ENCODE data around the gene CDK3.
"Not testable (repeated sequence)": the region's sequence is repeated elsewhere in the genome, so short reads cannot be mapped to it uniquely, and the experiment has no call there.

CDK3 gene

GRCh38 chr17:76000755-76001521 lies at the start of gene CDK3:
Gene CDK3 (plus strand): TSS chr17:76000855. CDS start chr17:76001426, 571 bp downstream.
- no peak for DNase-seq

- no peak for DNase-seq
Observed at GRCh38 chr17:75950855-75951554, 49.6 kb upstream of the CDK3 start.

GRCh38 chr17:75959051-75959838 lies 41.4 kb upstream of the CDK3 start:
- no peak for DNase-seq

GRCh38 chr17:75959839-75960511 lies 40.7 kb upstream of the CDK3 start:
- no peak for DNase-seq

DNA sequence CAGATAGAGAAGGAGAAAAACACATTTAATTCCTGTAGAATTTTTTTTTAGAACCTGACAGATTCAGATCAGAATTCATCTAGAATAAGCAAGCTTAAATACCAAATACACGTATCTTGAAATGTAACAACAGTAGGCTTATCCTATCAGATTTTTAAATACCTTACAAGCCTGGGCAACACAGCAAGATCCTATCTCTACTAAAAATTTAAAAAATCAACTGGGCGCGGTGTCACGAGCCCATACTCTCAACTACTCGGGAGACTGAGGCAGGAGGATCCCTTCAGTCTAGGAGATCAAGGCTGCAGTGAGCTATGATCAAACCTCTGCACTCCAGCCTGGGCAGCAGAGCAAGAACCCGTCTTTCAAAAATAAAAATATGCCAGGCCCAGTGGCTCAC lies 35.2 kb upstream of the CDK3 start:
- no peak for DNase-seq

GRCh38 chr17:75969044-75969443 lies 31.6 kb upstream of the CDK3 start:
- DNase-seq: not testable (repeated sequence)

DNA sequence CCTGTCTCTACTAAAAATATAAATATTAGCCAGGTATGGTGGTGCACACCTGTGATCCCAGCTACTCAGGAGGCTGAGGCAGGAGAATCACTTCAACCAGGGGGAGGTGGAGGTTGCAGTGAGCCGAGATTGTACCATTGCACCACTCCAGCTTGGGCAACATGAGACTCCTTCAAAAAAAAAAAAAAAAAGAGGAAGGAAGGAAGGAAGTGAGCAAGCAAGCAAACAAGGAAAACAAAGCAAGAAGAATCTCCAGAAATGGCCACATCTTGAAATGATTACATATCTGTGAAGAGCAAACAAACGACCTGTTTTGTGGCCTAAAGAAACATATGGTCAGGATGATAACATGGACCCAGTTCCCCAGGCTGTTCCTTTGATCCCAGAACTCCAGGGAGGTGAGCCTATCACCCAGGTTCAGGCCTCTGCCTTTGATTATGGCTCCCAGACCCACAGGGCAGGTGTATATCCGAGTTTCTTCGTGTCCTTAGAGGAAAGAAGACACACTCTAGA lies 30.6 kb upstream of the CDK3 start:
- no peak for DNase-seq

- DNase-seq: no peak
Observed at GRCh38 chr17:75970626-75971025, 30.0 kb upstream of the CDK3 start.

DNA sequence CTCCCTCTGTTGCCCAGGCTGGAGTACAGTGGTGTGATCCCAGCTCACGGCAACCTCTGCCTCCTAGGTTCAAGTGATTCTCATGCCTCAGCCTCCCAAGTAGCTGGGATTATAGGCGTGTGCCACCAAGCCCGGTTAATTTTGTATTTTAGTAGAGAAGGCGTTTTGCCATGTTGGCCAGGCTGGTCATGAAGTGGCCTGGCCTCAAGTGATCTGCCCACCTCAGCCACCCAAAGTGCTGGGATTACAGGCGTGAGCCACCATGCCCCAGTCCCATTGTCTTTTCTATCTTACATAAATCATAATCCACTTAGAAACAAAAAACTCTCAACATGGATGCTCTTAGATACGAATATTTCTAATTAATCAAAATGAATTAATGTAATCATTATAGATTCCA lies 25.5 kb upstream of the CDK3 start:
- not testable (repeated sequence) for DNase-seq

DNA sequence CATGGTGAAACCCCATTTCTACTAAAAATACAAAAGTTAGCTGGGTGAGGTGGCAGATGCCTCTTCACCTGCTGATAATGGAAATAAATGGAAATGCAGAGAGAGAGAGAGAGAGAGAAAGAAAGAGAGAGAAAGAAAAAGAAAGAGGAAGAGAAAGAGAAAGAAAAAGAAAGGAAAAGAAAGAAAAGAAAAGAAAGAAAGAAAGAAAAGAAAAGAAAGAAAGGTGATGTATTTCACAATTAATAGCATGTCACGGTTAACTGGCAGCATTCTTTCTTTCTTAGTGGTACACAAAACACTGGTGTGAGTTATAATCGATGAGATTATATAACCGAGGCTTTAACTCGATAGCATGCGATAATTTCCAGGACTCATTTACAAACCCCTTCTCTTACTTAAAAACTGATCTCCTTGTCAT lies 24.9 kb upstream of the CDK3 start:
- no peak for DNase-seq

GRCh38 chr17:75976175-75976848 lies 24.3 kb upstream of the CDK3 start:
- DNase-seq: peak; percentile 45

DNA sequence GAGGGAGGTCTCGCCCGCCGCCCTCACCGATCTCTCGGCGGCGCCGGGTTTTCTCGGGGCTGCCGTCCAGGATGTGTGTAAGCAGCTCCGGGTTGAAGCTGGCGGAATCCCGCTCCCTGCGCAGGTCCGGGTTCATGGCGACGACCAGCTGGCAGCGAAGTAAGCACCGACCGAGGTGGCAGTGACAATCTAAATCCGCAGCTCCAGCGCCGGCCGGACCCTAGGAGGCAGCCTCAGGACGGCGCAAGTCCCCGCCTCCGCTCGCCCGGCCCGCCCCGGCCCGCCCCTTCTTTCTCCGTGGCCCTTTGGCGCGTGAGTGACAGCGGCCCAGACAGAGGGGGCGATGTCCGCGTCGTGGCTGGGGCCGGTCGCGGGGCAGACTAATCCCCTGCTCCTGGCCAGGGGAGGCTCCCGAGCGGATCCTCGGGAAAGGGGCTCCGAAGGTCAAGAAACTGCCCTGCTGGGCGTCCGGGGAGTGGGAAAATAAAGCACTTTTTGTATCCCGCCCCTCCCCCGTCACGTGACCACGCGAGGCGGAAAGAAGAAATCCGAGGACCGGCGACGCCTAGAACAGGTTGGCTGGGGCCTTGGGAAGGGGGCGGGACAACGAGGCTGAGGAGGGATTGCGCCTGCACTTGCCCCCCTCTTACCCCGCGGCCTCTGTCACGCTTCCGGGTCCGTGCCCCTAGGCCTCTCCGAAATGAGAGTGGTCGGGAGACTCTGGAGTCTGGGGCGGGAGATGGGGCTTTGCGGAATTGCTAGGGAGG lies 21.5 kb upstream of the CDK3 start, which contains the start of the genes ACOX1 and TEN1:
Gene ACOX1 (minus strand): TSS at position 229 of the 767 bp plus-strand sequence. CDS start 93 bp downstream, at position 136.
Gene TEN1 (plus strand): TSS at position 303 of the 767 bp plus-strand sequence. CDS start 6,953 bp downstream, outside the sequence.
- peak; percentile 99 for DNase-seq

- no peak for DNase-seq
Observed at GRCh38 chr17:75979705-75980187, 20.9 kb upstream of the CDK3 start.

- no peak for DNase-seq
Observed at GRCh38 chr17:75980188-75981018, 20.3 kb upstream of the CDK3 start.

DNA sequence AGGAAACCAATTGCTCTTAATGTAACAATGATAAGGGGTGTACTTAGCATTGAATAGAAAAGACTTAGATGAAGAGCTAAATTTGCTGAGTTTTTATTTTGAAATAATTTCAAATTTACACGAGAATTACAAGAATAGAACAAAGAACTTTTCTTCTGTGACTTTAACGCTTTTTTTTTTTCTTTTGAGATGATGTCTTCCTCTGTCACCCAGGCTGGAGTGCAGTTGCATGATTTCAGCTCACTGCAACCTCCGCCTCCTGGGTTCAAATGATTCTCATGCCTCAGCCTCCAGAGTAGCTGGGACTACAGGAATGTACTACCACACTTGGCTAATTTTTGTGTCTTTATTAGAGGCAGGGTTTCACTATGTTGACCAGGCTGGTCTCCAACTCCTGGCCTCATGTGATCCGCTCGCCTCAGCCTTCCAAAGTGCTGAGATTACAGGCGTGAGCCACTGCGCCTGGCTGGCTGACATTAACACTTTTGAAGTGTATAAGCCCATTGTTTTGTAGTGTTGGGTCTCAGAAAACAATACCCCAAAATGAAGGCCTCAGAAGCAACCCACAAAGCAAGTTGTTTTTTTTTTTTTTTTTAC lies 19.5 kb upstream of the CDK3 start:
- DNase-seq: no peak

DNA sequence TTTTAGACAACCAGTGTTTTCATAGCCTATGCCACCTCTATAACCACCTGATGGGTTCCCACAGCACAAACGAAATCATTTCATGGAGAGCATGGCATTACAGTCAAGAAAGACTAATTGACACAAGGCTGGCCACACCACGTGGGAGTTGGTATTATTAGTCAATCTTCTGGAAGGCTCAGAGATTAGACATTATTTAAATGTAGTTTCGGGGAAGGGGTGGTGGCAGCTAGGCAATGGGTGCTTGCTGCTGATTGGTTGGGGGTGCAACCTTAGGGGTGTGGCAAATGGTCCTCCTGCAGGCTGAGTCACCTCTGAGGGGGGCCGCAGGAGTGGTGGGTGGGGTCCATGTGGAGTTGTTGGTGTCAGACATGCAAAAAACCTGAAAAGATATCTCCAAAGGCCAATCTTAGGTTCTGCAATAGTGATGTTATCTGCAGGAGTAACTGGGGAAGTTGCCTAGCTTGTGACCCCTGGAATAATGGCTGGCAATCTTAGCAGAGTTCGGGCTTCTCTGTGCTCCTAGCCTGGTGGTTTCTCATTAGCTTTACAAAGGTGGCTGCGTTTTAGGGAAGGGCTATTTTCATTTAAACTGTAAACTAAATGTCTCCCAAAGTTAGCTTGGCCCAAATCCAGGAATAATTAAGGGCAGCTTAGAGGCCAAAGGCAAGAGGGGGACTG lies 17.0 kb upstream of the CDK3 start:
- DNase-seq: no peak

DNA sequence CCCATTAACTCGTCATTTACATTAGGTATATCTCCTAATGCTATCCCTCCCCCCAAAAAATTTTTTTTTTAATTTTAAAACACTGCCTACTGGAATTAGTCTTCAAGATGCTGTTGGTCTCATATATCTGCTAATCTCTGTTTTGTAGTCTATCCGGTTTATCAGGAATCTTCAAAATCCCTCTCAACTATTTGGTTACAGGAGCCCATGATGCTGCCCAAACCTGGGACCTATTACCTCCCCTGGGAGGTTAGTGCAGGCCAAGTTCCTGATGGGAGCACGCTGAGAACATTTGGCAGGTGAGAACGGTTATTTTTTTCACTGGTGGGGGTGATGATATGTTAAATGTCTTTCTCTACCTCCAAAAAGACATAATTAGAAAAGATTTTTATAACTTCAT lies 14.7 kb upstream of the CDK3 start:
- DNase-seq: no peak

- no peak for DNase-seq
Observed at GRCh38 chr17:75987041-75987440, 13.6 kb upstream of the CDK3 start.

GRCh38 chr17:75991396-75991795 lies 9.3 kb upstream of the CDK3 start:
- no peak for DNase-seq

Data from eye (tissue), 1 donor.